PC-9 (cell line): ENCODE measurements around the gene RBM17.

Source experiments
- CTCF ChIP-seq: fragments of 200-600 bp; sonication (generic); conservative IDR thresholded peaks from 2 replicates; pipeline ENCODE4 v1.6.1; 2017; ENCODE audit warnings: mixed run types, antibody characterized with exemption, mild to moderate bottlenecking, moderate library complexity
- EZH2 ChIP-seq: fragments of 200-600 bp; sonication (generic); IDR thresholded peaks from 2 replicates; pipeline ENCODE4 v1.8.0; 2017; ENCODE audit warnings: antibody characterized with exemption, low read depth

DNA sequence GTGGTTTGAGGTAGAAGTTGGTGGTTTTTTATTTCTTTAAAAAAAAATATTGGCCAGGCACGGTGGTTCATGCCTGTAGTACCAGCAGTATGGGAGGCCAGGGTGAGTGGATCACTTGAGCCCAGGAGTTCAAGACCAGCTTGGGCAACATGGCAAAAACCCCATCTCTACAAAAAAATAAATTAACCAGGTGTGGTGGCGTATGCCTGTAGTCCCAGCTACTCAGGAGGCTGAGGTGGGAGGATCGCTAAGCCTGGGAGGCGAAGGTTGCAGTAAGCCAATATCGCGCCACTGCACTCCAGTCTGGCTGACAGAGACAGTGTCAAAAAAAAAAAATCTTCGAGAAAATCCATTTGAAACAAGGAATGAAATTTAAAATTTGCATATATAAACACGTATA lies 27.8 kb upstream of the RBM17 start:
- TF ChIP-seq CTCF (no peak), EZH2 (no peak)
